Mucosa of gallbladder (tissue), 1 donor: Measurements from ENCODE around the gene DENND1B. TPM values are rescaled to one million over a fixed set of nuclear protein-coding genes. Genes with fewer than 3 reads are reported as not detected.

Experiments
- DNase-seq: peaks from one replicate; pipeline ENCODE4 v3.0.0-alpha.2; 2020; ENCODE audit warnings: low spot score
- total RNA-seq: library from RNA; stranded (reverse); gene quantifications from one replicate; pipeline ENCODE4 v1.2.1, GENCODE V29; 2021
- donor health status: DM: no; HTN: no; CAD: no.

DENND1B gene
- 17.6 TPM for total RNA-seq

GRCh38 chr1:197775282-197776262 is at the start of gene DENND1B:
Gene DENND1B, minus strand, starts transcription at chr1:197775480. Its CDS starts 325 bp downstream, at chr1:197775155.
- peak; percentile 77 for DNase-seq

GRCh38 chr1:197814306-197814705 is 39.0 kb upstream of the DENND1B start:
- no peak for DNase-seq

DNA sequence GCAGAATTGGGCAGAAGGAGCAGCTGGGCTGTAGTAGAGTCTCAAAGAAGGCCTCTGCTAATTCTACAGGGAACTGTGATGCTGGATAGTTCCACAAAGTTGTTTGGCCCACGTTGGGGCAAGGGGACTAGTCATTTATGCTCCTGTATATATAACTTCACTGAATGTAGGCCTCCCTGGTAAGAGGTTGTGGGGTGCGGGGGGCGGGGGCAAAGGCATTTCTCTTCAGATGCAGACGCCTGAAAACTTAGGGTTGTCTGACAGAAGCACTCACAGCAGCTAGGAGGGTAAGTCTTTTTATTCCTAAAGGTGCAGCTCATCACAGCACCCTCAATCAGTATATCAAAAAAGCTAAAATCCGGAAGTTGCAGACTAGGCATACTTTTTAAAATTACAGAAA is 38.5 kb upstream of the DENND1B start:
- DNase-seq = no peak

- no peak for DNase-seq
Observed at GRCh38 chr1:197811769-197812168, 36.5 kb upstream of the DENND1B start.

GRCh38 chr1:197810812-197811211 is 35.5 kb upstream of the DENND1B start:
- DNase-seq = no peak

DNA sequence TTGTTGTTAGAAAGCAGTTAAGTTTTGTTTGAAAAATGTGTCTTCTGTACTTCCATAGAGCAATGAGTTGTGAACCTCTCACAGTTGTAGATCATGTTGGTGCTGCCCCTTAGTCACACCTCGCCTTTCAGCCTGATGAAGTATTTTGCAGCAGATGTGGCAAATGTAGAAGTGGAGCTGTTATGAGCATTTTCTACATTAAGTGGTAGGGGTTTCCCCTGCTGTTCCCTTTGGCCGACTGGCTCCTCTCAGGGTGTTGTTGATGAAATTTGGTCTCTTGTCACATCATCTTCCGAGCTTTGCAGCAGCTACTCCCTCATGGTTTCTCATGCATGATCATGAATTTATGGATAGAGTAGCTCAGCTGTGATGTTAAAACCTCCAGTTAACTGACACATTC is 33.6 kb upstream of the DENND1B start:
- DNase-seq = no peak

DNA sequence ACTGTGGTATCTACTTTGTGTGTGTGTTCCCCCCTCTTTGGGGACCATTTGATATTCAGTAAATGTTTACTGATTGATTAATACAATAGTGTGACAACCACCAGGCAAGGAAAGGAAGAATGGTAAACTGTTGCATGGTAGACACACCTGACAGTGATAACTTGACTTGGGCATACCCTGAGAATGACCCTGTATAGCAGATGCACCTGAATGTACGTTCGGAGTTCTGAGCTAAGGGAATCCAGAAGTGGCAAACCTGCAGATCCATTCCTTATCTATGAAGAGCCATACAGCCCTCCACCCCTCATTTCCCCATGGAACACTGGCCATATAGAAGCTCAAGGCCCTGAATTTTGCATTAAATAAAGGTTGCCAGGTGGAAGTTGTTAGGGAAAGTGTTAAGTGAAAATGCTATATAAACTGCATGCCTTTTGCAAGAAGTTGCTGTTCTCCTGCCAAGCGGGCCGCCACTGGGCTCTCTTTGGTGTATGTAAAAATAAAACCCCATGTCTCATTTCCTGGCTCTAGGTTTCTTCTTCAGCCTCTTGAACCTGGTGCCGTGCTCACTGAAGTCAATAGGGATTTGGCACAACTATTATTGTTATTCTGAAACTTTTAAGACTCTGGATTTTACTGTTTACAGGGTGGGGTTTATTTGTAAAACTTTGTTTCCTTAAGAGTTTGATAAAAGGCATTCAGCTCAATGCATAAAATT is 32.6 kb upstream of the DENND1B start:
- DNase-seq = no peak

DNA sequence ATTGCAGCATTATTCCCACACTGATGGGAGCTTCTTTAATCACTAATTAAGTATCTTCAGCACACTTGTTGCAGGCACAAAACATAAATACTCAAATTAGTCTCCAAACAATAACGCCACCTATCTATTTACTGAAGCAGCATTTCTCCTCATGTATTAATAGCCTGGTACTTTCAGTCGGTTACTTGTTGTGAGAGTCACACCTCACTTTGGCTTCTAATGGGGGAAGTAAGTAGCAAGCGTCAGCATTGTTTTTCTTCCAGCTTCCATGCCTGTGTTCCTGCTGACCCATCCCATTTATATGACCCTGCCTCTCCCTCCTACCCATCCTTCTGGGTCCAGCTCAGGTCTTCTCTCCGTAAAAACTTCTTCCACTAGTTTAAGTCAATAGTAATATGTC is 31.9 kb upstream of the DENND1B start:
- DNase-seq = no peak

GRCh38 chr1:197806718-197807117 is 31.4 kb upstream of the DENND1B start:
- no peak for DNase-seq

GRCh38 chr1:197801684-197802083 is 26.4 kb upstream of the DENND1B start:
- DNase-seq = no peak

DNA sequence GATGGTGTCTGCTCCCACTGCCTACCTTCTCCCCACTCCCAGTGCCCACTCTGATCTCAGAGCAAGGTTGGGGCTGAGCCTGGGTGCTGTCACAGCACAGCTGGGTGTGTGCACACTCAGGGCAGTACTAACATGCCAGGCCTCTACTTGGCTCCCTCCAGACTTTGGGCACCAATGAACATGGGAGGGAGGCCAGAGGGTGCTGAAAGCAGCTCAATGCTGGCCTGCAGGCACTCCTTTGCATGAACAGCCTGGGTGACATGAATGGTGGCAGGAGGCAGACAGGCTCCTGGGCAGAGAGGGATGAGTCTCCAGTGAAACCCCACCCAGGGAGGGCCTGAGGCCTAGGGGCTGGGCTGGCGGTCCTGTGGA is 25.8 kb upstream of the DENND1B start:
- DNase-seq = no peak

- DNase-seq = no peak
Observed at GRCh38 chr1:197800379-197801110, 25.3 kb upstream of the DENND1B start.

DNA sequence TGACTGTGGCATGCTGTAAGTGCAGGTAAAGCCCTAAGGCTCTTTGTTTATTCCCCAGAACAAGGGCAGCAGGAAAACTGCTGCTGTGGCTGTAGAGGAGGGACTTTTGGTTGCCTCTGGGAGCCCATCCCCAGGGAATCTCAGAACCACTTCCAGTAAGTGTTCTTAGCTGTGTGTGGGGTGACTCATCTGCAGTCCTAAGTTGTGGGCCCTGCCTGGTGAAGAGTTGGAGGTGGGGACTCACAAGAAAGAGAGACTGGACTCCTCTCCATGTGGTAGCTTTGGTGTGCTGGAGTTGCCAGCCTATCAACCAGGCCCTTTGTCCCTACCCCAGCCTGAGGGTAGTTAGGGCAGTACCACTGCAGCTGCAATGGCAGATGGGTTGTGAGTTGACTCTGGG is 24.0 kb upstream of the DENND1B start:
- no peak for DNase-seq

- no peak for DNase-seq
Observed at GRCh38 chr1:197798492-197798891, 23.2 kb upstream of the DENND1B start.

- DNase-seq = no peak
Observed at GRCh38 chr1:197797010-197797409, 21.7 kb upstream of the DENND1B start.

- no peak for DNase-seq
Observed at GRCh38 chr1:197788741-197789739, 13.8 kb upstream of the DENND1B start.

DNA sequence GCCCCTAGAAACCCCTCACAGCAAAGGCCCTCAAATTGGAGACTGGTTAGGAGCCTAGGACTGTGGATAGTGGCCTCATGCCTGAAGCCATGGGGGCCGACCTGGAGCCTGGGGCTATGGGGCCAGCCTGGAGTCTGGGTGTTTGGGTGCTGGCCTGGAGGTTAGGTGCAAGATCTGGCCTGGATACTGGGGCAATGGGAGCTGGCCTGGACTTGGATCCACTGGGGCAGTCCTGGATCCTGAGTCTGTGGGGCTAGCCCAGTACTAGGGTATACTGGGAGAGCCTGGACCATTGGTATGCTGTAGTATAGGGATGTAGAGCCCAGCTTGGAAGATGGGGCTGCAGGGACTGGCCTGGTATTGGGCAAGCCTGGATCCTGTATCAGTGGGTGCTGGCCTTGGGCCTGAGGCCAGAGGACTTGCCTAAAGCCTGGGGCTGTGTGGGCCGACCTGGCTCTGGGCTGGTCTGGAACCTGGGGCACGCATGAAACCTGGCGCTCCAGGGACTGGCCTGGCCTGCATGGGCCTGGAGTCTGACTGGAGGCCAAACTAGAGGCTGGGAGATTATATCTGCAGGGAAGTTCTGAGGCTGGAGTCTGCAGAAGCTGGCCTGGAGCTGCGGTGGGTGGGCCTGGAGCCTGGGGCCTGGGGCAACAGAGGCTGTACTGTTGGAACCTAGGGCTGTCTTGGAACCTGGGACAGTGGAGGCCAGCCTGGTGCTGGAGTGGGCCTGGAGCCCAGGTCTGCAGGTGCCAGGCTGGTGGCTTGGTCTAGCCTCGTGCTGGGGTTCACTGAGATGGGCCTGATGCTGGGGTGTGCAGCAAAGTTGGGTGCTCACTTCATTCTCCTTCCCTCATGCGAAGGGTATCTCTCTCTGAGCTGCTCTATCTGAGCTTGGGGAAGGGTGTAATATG is 12.6 kb upstream of the DENND1B start:
- DNase-seq = no peak

GRCh38 chr1:197787056-197787455 is 11.8 kb upstream of the DENND1B start:
- no peak for DNase-seq

DNA sequence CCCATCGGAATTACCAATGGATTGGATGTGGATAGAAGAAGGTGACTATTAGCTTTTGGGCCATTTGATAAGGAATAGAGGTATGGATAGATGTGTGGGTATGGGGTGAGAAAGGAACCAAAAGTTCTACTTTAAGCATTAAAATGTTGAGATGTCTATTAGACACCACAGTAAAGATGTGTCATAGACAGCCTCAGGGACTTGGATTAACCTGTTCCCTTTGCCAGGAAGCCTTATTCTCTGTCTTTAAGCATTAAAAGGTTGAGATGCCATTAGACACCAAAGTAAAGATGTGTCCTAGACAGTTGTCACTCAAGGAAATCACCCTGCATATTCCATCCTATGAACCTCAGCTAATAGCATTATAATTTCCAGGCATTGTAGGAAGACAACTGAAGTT is 11.0 kb upstream of the DENND1B start:
- DNase-seq = no peak

GRCh38 chr1:197783510-197783948 is 8.2 kb upstream of the DENND1B start:
- DNase-seq = no peak
